ENCODE data around the gene UNK. TPM values are rescaled to one million over a fixed set of nuclear protein-coding genes. Genes with fewer than 3 reads are reported as not detected.

Gene UNK
- total and polyA plus RNA-seq, 2 of the 13 experiments (the other 11 are each of a cell fraction or from before 2014, with no cell fraction given) = 31.6 to 33.0 TPM

DNA sequence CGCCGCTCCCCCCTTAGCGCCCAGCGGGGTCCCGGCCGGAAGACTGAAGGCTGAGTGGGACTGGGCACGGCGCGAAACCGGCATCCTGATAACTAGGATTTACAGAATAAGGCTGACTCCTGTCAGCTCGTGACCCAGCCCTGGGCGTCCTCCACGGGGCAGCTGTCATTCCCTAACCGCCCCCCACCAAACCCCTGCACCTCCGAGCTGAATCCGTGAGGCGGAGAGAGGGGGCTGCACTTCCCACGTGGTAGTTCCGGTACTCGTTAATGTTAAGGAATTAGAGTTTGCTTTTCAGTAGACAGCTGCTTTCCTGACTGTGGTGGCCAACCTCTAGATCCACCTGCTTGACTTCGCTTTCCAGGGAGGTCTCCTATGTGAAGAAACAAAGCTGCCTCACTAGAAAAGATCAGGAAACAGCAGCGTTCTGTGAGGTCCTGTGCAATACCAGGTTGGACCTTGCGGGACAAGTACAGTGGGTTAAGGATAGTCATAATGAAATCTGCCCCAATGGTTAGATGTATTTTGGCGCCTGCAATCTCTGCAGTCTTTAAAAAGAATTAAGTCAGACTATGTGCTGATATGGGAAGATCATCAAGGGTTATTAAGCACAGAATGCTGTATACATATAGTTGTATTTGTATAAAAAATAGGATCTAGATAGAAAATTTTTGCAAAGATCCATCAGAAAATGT lies 71.6 kb downstream of the UNK start (continued):
- TF ChIP-seq HNF4A (CRISPR knock-in tag; IDR thresholded peaks at IDR 0.05) (no peak), ARID2 (CRISPR knock-in tag; IDR thresholded peaks at IDR 0.05; ENCODE audit: borderline replicate concordance) (no peak), EZH2 (conservative IDR thresholded peaks at IDR 0.05; ENCODE audit: low read depth, low read length) (no peak), HNRNPLL (IDR thresholded peaks at IDR 0.05; ENCODE audit: low read depth, low read length, poor library complexity, severe bottlenecking) (no peak), ZFP36 (IDR thresholded peaks at IDR 0.05; ENCODE audit: borderline replicate concordance, low read depth, low read length, partially characterized antibody) (no peak), ZNF674 (CRISPR knock-in tag; IDR thresholded peaks at IDR 0.05; ENCODE audit: low read depth) (peak; percentile 66; the same call in 1 of the 2 replicates), NFATC3 (CRISPR knock-in tag; IDR thresholded peaks at IDR 0.05) (0 out of 2 replicates have a peak, but pooled peaks have one; percentile 80), SRY (CRISPR knock-in tag; IDR thresholded peaks at IDR 0.05) (0 out of 2 replicates have a peak, but pooled peaks have one; percentile 3), ZNF572 (CRISPR knock-in tag; IDR thresholded peaks at IDR 0.05) (no peak), ZNF251 (CRISPR knock-in tag; IDR thresholded peaks at IDR 0.05) (no peak), HMG20B (CRISPR knock-in tag; conservative IDR thresholded peaks at IDR 0.05) (no peak), DMAP1 (CRISPR knock-in tag; IDR thresholded peaks at IDR 0.05) (peak; percentile 23; the same call in 1 of the 2 replicates), GABPA (IDR thresholded peaks at IDR 0.05; ENCODE audit: low read depth, low read length) (no peak), GABPA (CRISPR knock-in tag; IDR thresholded peaks at IDR 0.05; ENCODE audit: low read depth) (no peak), ZNF460 (CRISPR knock-in tag; IDR thresholded peaks at IDR 0.05; ENCODE audit: borderline replicate concordance) (no peak), IKZF1 (IDR thresholded peaks at IDR 0.05) (no peak), IKZF4 (CRISPR knock-in tag; IDR thresholded peaks at IDR 0.05; ENCODE audit: borderline replicate concordance, low read depth, not compliant biosample characterization) (no peak), ZMAT3 (CRISPR knock-in tag; conservative IDR thresholded peaks at IDR 0.05) (no peak; the same call in 1 of the 2 replicates), SIN3B (IDR thresholded peaks at IDR 0.05; ENCODE audit: low read length) (no peak)
- TF ChIP-seq, protein P1, sequence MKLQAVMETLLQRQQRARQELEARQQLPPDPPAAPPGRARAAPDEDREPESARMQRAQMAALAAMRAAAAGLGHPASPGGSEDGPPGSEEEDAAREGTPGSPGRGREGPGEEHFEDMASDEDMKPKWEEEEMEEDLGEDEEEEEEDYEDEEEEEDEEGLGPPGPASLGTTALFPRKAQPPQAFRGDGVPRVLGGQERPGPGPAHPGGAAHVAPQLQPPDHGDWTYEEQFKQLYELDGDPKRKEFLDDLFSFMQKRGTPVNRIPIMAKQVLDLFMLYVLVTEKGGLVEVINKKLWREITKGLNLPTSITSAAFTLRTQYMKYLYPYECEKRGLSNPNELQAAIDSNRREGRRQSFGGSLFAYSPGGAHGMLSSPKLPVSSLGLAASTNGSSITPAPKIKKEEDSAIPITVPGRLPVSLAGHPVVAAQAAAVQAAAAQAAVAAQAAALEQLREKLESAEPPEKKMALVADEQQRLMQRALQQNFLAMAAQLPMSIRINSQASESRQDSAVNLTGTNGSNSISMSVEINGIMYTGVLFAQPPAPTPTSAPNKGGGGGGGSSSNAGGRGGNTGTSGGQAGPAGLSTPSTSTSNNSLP (IDR thresholded peaks at IDR 0.05; ENCODE audit: low read depth, low read length) = no peak
- TF ChIP-seq, protein P2, sequence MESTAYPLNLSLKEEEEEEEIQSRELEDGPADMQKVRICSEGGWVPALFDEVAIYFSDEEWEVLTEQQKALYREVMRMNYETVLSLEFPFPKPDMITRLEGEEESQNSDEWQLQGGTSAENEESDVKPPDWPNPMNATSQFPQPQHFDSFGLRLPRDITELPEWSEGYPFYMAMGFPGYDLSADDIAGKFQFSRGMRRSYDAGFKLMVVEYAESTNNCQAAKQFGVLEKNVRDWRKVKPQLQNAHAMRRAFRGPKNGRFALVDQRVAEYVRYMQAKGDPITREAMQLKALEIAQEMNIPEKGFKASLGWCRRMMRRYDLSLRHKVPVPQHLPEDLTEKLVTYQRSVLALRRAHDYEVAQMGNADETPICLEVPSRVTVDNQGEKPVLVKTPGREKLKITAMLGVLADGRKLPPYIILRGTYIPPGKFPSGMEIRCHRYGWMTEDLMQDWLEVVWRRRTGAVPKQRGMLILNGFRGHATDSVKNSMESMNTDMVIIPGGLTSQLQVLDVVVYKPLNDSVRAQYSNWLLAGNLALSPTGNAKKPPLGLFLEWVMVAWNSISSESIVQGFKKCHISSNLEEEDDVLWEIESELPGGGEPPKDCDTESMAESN (CRISPR knock-in tag; conservative IDR thresholded peaks at IDR 0.05) = no peak
- TF ChIP-seq, protein P3, sequence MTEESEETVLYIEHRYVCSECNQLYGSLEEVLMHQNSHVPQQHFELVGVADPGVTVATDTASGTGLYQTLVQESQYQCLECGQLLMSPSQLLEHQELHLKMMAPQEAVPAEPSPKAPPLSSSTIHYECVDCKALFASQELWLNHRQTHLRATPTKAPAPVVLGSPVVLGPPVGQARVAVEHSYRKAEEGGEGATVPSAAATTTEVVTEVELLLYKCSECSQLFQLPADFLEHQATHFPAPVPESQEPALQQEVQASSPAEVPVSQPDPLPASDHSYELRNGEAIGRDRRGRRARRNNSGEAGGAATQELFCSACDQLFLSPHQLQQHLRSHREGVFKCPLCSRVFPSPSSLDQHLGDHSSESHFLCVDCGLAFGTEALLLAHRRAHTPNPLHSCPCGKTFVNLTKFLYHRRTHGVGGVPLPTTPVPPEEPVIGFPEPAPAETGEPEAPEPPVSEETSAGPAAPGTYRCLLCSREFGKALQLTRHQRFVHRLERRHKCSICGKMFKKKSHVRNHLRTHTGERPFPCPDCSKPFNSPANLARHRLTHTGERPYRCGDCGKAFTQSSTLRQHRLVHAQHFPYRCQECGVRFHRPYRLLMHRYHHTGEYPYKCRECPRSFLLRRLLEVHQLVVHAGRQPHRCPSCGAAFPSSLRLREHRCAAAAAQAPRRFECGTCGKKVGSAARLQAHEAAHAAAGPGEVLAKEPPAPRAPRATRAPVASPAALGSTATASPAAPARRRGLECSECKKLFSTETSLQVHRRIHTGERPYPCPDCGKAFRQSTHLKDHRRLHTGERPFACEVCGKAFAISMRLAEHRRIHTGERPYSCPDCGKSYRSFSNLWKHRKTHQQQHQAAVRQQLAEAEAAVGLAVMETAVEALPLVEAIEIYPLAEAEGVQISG (CRISPR knock-in tag; IDR thresholded peaks at IDR 0.05) = no peak
- TF ChIP-seq, protein P4, sequence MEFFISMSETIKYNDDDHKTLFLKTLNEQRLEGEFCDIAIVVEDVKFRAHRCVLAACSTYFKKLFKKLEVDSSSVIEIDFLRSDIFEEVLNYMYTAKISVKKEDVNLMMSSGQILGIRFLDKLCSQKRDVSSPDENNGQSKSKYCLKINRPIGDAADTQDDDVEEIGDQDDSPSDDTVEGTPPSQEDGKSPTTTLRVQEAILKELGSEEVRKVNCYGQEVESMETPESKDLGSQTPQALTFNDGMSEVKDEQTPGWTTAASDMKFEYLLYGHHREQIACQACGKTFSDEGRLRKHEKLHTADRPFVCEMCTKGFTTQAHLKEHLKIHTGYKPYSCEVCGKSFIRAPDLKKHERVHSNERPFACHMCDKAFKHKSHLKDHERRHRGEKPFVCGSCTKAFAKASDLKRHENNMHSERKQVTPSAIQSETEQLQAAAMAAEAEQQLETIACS (CRISPR knock-in tag; IDR thresholded peaks at IDR 0.05) = 0 out of 2 replicates have a peak, but pooled peaks have one; percentile 2

Measured in HepG2 (cell line).